ENCODE data around the gene PLPP4. TPM values are rescaled to one million over a fixed set of nuclear protein-coding genes. Genes with fewer than 3 reads are reported as not detected.

The PLPP4 gene
- total RNA-seq, 1 experiment from 2014 or later: 10.7 TPM

GRCh38 chr10:120508966-120509365, 51.9 kb downstream of the PLPP4 start:
- intact Hi-C loops (cut with micrococcal nuclease): loop anchor here (5.0 kb wide), 1 partner anchor 87 kb away; no protein-coding TSS in a partner anchor
- H3K9ac ChIP-seq (ENCODE audit: low read length): peak overlapping the region; percentile 52; the same call in 1 of the 2 replicates
- no peaks in the 10 kb centered on the region for H4K20me1 ChIP-seq (ENCODE audit: low read length)
- H3K4me2 ChIP-seq (ENCODE audit: low read length): peak overlapping the region; percentile 43; the same call in 1 of the 2 replicates
- H3K36me3 ChIP-seq (ENCODE audit: low read depth, low read length): no peaks in the 10 kb centered on the region
- peaks cover 50% of the 10 kb centered on the region for H3K4me1 ChIP-seq (ENCODE audit: insufficient read depth, low read length)
- no peak overlapping the region for H3K4me3 ChIP-seq (ENCODE audit: low read length)
- CTCF ChIA-PET: no interaction called here
- DNase-seq (no peak), ATAC-seq (no peak)
- no peaks in the 10 kb centered on the region for H3K9me2 ChIP-seq (replicated peaks; ENCODE audit: low read length)
- no TSS peak for BruUV-seq (replicated peaks)
- no peak overlapping the region for H2AFZ ChIP-seq (ENCODE audit: low read length)
- H3K27me3 ChIP-seq (ENCODE audit: low read length): no peaks in the 10 kb centered on the region
- TF ChIP-seq CTCF (conservative IDR thresholded peaks at IDR 0.05; ENCODE audit: low read depth, low read length) (no peak), EZH2 (IDR thresholded peaks at IDR 0.05; ENCODE audit: low read length, unreplicated experiment) (no peak), EZH2phosphoT487 (IDR thresholded peaks at IDR 0.05; ENCODE audit: borderline replicate concordance, low read length) (no peak)
- H3K9me3 ChIP-seq (ENCODE audit: low read length): no peaks in the 10 kb centered on the region
- peak overlapping the region; percentile 87 for H3K27ac ChIP-seq (ENCODE audit: low read length)
- POLR2A ChIA-PET (ENCODE audit: unreplicated experiment): no interaction called here
- no peaks in the 10 kb centered on the region for H3F3A ChIP-seq (ENCODE audit: low read length, unreplicated experiment)
- no peaks in the 10 kb centered on the region for H3K79me2 ChIP-seq (ENCODE audit: low read length)

- no peaks in the 10 kb centered on the region for H3K36me3 ChIP-seq (ENCODE audit: low read depth, low read length)
- peak overlapping the region; percentile 58 for H3K4me2 ChIP-seq (ENCODE audit: low read length)
- H3K4me3 ChIP-seq (ENCODE audit: low read length): no peak overlapping the region
- POLR2A ChIA-PET (ENCODE audit: unreplicated experiment): no interaction called here
- H3K9me3 ChIP-seq (ENCODE audit: low read length): no peaks in the 10 kb centered on the region
- H3K27me3 ChIP-seq (ENCODE audit: low read length): no peaks in the 10 kb centered on the region
- no peak overlapping the region; the same call in 1 of the 2 replicates for H3K9ac ChIP-seq (ENCODE audit: low read length)
- no peaks in the 10 kb centered on the region for H3K9me2 ChIP-seq (replicated peaks; ENCODE audit: low read length)
- no peaks in the 10 kb centered on the region for H3F3A ChIP-seq (ENCODE audit: low read length, unreplicated experiment)
- DNase-seq (peak; percentile 82), ATAC-seq (peak; percentile 61)
- no peak overlapping the region for H2AFZ ChIP-seq (ENCODE audit: low read length)
- peaks cover 50% of the 10 kb centered on the region for H3K4me1 ChIP-seq (ENCODE audit: insufficient read depth, low read length)
- no peaks in the 10 kb centered on the region for H3K79me2 ChIP-seq (ENCODE audit: low read length)
- peak overlapping the region; percentile 84 for H3K27ac ChIP-seq (ENCODE audit: low read length)
- TF ChIP-seq EZH2phosphoT487 (IDR thresholded peaks at IDR 0.05; ENCODE audit: borderline replicate concordance, low read length) (no peak), CTCF (conservative IDR thresholded peaks at IDR 0.05; ENCODE audit: low read depth, low read length) (no peak), EZH2 (IDR thresholded peaks at IDR 0.05; ENCODE audit: low read length, unreplicated experiment) (no peak)
- CTCF ChIA-PET: no interaction called here
- no peaks in the 10 kb centered on the region for H4K20me1 ChIP-seq (ENCODE audit: low read length)
- intact Hi-C loops (cut with micrococcal nuclease): loop anchor here (5.0 kb wide), 1 partner anchor 331 kb away; no protein-coding TSS in a partner anchor
- BruUV-seq (replicated peaks): no TSS peak
Measured at GRCh38 chr10:120511165-120511564, 54.1 kb downstream of the PLPP4 start.

GRCh38 chr10:120513307-120513796, 56.3 kb downstream of the PLPP4 start:
- intact Hi-C loops (cut with micrococcal nuclease): loop anchor here (5.0 kb wide), 1 partner anchor 329 kb away; no protein-coding TSS in a partner anchor

More at GRCh38 chr10:120513307-120513796, 56.3 kb downstream of the PLPP4 start:
- H3K4me1 ChIP-seq (ENCODE audit: insufficient read depth, low read length): peaks cover 50% of the 10 kb centered on the region
- no TSS peak for BruUV-seq (replicated peaks)
- H2AFZ ChIP-seq (ENCODE audit: low read length): no peak overlapping the region
- H3K36me3 ChIP-seq (ENCODE audit: low read depth, low read length): no peaks in the 10 kb centered on the region
- H3F3A ChIP-seq (ENCODE audit: low read length, unreplicated experiment): no peaks in the 10 kb centered on the region
- TF ChIP-seq EZH2phosphoT487 (IDR thresholded peaks at IDR 0.05; ENCODE audit: borderline replicate concordance, low read length) (no peak), CTCF (conservative IDR thresholded peaks at IDR 0.05; ENCODE audit: low read depth, low read length) (no peak), EZH2 (IDR thresholded peaks at IDR 0.05; ENCODE audit: low read length, unreplicated experiment) (no peak)
- H3K27ac ChIP-seq (ENCODE audit: low read length): no peak overlapping the region
- H3K9me3 ChIP-seq (ENCODE audit: low read length): no peaks in the 10 kb centered on the region
- no peak overlapping the region for H3K4me2 ChIP-seq (ENCODE audit: low read length)
- ATAC-seq: no peak
- H3K9me2 ChIP-seq (replicated peaks; ENCODE audit: low read length): no peaks in the 10 kb centered on the region
- no peaks in the 10 kb centered on the region for H3K79me2 ChIP-seq (ENCODE audit: low read length)
- ChIA-PET CTCF (no interaction called here), POLR2A (ENCODE audit: unreplicated experiment) (no interaction called here)
- no peaks in the 10 kb centered on the region for H4K20me1 ChIP-seq (ENCODE audit: low read length)
- no peaks in the 10 kb centered on the region for H3K27me3 ChIP-seq (ENCODE audit: low read length)
- no peak overlapping the region for H3K4me3 ChIP-seq (ENCODE audit: low read length)
- H3K9ac ChIP-seq (ENCODE audit: low read length): no peak overlapping the region
- no peak for DNase-seq

All from PC-3 (cell line).